ENCODE data around the gene HOXA10.

DNA sequence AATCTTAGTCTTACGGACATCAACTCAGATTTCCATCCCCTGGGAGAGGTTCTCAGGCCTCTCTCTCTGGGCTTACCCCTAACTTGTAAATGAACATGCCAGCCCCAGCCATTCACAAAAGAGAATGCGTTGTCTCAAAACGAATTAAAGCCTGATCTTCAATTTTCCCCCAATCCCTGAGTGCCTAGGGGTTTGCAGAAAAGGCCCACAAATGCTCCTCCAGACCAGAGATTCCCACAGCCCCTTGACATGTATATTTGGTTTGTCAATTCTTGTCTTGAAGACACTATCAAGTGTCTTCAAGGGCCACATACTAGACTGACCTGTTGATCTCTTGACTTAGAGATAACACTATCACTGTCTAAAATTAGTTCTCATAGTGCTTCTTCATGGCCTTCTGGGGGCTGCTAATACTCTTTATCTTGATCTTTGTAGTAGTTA, 37.7 kb upstream of the HOXA10 start:
- no peak for TF ChIP-seq POLR2A (IDR thresholded peaks at IDR 0.05; ENCODE audit: low read depth, low read length)
- no peak for TF ChIP-seq TAF1 (IDR thresholded peaks at IDR 0.05; ENCODE audit: borderline replicate concordance, low read depth, low read length)

All from GM12892 (cell line).